ENCODE results near the gene ADAM12. TPM values are rescaled to one million over a fixed set of nuclear protein-coding genes. Genes with fewer than 3 reads are reported as not detected.

The ADAM12 gene
- total RNA-seq, 1 experiment from 2014 or later = 0.24 TPM

GRCh38 chr10:126161691-126162090 is 226.6 kb downstream of the ADAM12 start:
- H3K27me3 ChIP-seq (ENCODE audit: insufficient read depth, low read length) = no peaks in the 10 kb centered on the region
- no peak overlapping the region for H3K9ac ChIP-seq (ENCODE audit: extremely low read depth, insufficient read length, low read length)
- no peak for TF ChIP-seq CTCF (conservative IDR thresholded peaks at IDR 0.05)
- H3K79me2 ChIP-seq (ENCODE audit: insufficient read depth, low read length) = no peaks in the 10 kb centered on the region
- no peak for DNase-seq
- H3K4me3 Mint-ChIP-seq = no peak overlapping the region
- no peaks in the 10 kb centered on the region for H4K20me1 ChIP-seq (ENCODE audit: control insufficient read depth, insufficient read depth, insufficient read length)
- H3K18ac ChIP-seq (ENCODE audit: insufficient read length, low read depth, low read length) = no peak overlapping the region
- no peak overlapping the region for H2BK15ac ChIP-seq (ENCODE audit: low read depth, low read length)
- H2AK5ac ChIP-seq (ENCODE audit: insufficient read length, low read length) = no peak overlapping the region
- no peak overlapping the region for H2AFZ ChIP-seq (ENCODE audit: low read length)
- no peak overlapping the region for H4K5ac ChIP-seq (ENCODE audit: insufficient read length, low read depth, low read length)
- peaks cover 3% of the 10 kb centered on the region; the same call in 1 of the 2 replicates for H3K4me1 ChIP-seq (ENCODE audit: insufficient read depth, low read length)
- no peak overlapping the region for H3K23ac ChIP-seq (ENCODE audit: insufficient read length, low read depth, low read length)
- H3K4ac ChIP-seq (ENCODE audit: low read depth, low read length) = no peak overlapping the region
- no peak overlapping the region for H4K91ac ChIP-seq (ENCODE audit: insufficient read length, low read depth, low read length)
- H2BK12ac ChIP-seq (ENCODE audit: insufficient read length, low read depth, low read length) = no peak overlapping the region
- no peak overlapping the region for H2BK120ac ChIP-seq (ENCODE audit: low read depth, low read length, poor library complexity, severe bottlenecking)
- no peak overlapping the region for H3K4me2 ChIP-seq (ENCODE audit: insufficient read depth, insufficient read length, low read length)
- H3K27me3 Mint-ChIP-seq (ENCODE audit: low read depth) = peaks cover 12% of the 10 kb centered on the region
- no peak overlapping the region for H4K8ac ChIP-seq (replicated peaks; ENCODE audit: insufficient read length, low read depth, low read length)
- H3K27ac ChIP-seq (ENCODE audit: insufficient read length, low read depth, low read length) = no peak overlapping the region
- H3K27ac Mint-ChIP-seq = no peak overlapping the region
- peaks cover 0 to 11% (median 2%) of the 10 kb centered on the region in 3 experiments; a peak in 2 of 7 replicates for H3K36me3 Mint-ChIP-seq (ENCODE audit: insufficient read depth in 1 of 3, low read depth in 3 of 3)
- no peaks in the 10 kb centered on the region for H3K23me2 ChIP-seq (ENCODE audit: insufficient read length, low read depth, low read length, poor library complexity, severe bottlenecking)
- no CpG with 5 or more reads among the region's 5 CpGs for WGBS (ENCODE audit: extremely low coverage, insufficient read length, low lambda C conversion rate)
- H2BK20ac ChIP-seq (ENCODE audit: low read depth, low read length, poor library complexity, severe bottlenecking) = no peak overlapping the region
- no peaks in the 10 kb centered on the region for H3K9me3 ChIP-seq (ENCODE audit: control insufficient read depth, low read depth, low read length)
- H3K56ac ChIP-seq (ENCODE audit: insufficient read length, low read depth, low read length) = no peak overlapping the region
- no peak overlapping the region for H3T11ph ChIP-seq (ENCODE audit: low read length)
- H3K9me3 Mint-ChIP-seq = peaks cover 0 to 9% of the 10 kb centered on the region in 2 experiments; a peak in 2 of 5 replicates
- H3K4me1 Mint-ChIP-seq = peaks cover 23 to 30% of the 10 kb centered on the region in 2 experiments
- no peak overlapping the region for H3K14ac ChIP-seq (ENCODE audit: insufficient read depth, low read length)
- H2BK5ac ChIP-seq (ENCODE audit: insufficient read length, low read length) = no peak overlapping the region
- H3K79me1 ChIP-seq (ENCODE audit: insufficient read depth, low read depth, low read length, poor library complexity, severe bottlenecking) = no peaks in the 10 kb centered on the region

All from H9 (cell line).